ENCODE data around the gene C1GALT1C1L. TPM values are rescaled to one million over a fixed set of nuclear protein-coding genes. Genes with fewer than 3 reads are reported as not detected.

C1GALT1C1L gene
- total and polyA plus RNA-seq, 2 donors from 2014 or later, result 1.9 to 3.5 TPM

DNA sequence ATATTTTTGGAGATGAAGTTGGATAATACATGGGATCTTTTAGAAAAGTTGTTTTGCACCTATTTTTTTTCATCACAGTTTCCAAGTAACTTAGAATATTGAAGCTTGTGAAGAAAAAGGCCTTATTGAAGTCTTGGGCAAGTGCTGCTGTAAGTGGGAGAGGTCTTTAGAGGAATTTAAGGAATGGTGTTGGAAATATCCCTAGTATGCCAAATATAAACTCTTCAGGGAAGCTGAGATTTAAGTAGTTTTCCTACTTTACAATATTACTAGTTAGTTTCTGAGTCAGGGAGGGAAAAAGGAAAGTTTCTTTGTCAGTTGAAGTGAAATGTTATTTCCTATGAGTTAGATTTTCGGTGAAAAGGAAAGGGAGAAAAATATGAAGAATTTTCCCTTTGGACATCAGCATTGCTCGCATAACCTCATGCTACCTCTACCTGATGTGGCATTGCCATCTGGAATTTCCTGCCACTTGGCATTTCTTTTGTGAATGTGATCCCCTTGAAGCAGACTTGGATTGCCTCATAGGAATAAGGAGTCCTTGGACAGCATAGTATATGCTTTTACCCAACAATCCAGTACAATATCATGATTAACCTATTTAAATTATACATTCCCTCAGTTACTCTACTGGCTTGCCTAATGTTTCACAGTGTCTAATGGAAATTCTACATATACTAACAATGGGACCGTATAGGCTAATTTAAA, 27.1 kb downstream of the C1GALT1C1L start:
- Histone ChIP-seq H3K9me3 (ENCODE audit: control insufficient read depth in 2 of 3, insufficient read depth in 1 of 3, low read length in 3 of 3) (no peaks in the 10 kb centered on the region), H3K36me3 (ENCODE audit: control insufficient read depth in 2 of 3, insufficient read depth in 3 of 3, low read length in 3 of 3) (no peaks in the 10 kb centered on the region), H3K4me3 (ENCODE audit: low read length in 3 of 3) (no peak overlapping the region), H3K4me1 (ENCODE audit: control insufficient read depth in 2 of 3, insufficient read depth in 2 of 3, low read depth in 1 of 3, low read length in 3 of 3) (no peaks in the 10 kb centered on the region), H3K9ac (ENCODE audit: low read length in 3 of 3) (no peak overlapping the region), H3K27me3 (ENCODE audit: control insufficient read depth, insufficient read depth, low read length) (no peaks in the 10 kb centered on the region), H3K27ac (ENCODE audit: low read depth in 2 of 2, low read length in 2 of 2) (no peak overlapping the region)
- FAIRE-seq, result no peak
- TF ChIP-seq CTCF (IDR thresholded peaks at IDR 0.05; ENCODE audit: borderline replicate concordance, extremely low read depth, insufficient read depth), result no peak
- intact Hi-C loops (cut with DNase I), result no loop called here
- peak in 2 of 5 donors; percentile 12 to 44 for DNase-seq

DNA sequence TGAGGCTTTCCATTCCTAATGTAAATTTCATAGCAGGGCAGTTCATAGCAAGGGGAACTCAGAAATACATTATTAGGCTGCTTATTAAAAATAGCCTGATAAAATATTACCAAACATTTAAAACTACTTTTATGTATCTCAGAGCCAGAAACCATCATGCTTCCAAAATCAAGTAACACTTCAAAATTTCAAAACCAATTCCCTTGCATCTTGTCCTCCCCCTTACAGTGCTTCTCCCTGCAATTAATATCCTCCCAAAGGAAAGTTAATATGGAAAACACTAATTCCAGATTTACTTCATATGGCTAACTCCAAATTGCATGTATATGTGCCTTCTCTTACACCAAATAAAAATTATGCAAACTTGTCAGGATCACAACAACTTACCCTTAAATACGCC, 32.5 kb downstream of the C1GALT1C1L start:
- FAIRE-seq, result no peak
- DNase-seq, result no peak
- Histone ChIP-seq H3K27ac (ENCODE audit: low read depth in 2 of 2, low read length in 2 of 2) (no peak overlapping the region), H3K36me3 (ENCODE audit: control insufficient read depth in 2 of 3, insufficient read depth in 3 of 3, low read length in 3 of 3) (no peaks in the 10 kb centered on the region), H3K9ac (ENCODE audit: low read length in 3 of 3) (no peak overlapping the region), H3K9me3 (ENCODE audit: control insufficient read depth in 2 of 3, insufficient read depth in 1 of 3, low read length in 3 of 3) (peaks cover 0 to 3% (median 0%) of the 10 kb centered on the region in 3 donors), H3K4me3 (ENCODE audit: low read length in 3 of 3) (no peak overlapping the region), H3K4me1 (ENCODE audit: control insufficient read depth in 2 of 3, insufficient read depth in 2 of 3, low read depth in 1 of 3, low read length in 3 of 3) (no peaks in the 10 kb centered on the region), H3K27me3 (ENCODE audit: control insufficient read depth, insufficient read depth, low read length) (no peaks in the 10 kb centered on the region)
- intact Hi-C loops (cut with DNase I), result no loop called here
- TF ChIP-seq CTCF (IDR thresholded peaks at IDR 0.05; ENCODE audit: borderline replicate concordance, extremely low read depth, insufficient read depth), result no peak

- H3K4me3 ChIP-seq (ENCODE audit: low read length in 3 of 3), result no peak overlapping the region
- FAIRE-seq (no peak), DNase-seq (no peak)
- intact Hi-C loops (cut with DNase I), result no loop called here
- no peak overlapping the region for H3K27ac ChIP-seq (ENCODE audit: low read depth in 2 of 2, low read length in 2 of 2)
- no peak overlapping the region for H3K9ac ChIP-seq (ENCODE audit: low read length in 3 of 3)
- no peaks in the 10 kb centered on the region for H3K27me3 ChIP-seq (ENCODE audit: control insufficient read depth, insufficient read depth, low read length)
- peaks cover 0 to 3% (median 0%) of the 10 kb centered on the region in 3 donors for H3K9me3 ChIP-seq (ENCODE audit: control insufficient read depth in 2 of 3, insufficient read depth in 1 of 3, low read length in 3 of 3)
- H3K4me1 ChIP-seq (ENCODE audit: control insufficient read depth in 2 of 3, insufficient read depth in 2 of 3, low read depth in 1 of 3, low read length in 3 of 3), result no peaks in the 10 kb centered on the region
- no peaks in the 10 kb centered on the region for H3K36me3 ChIP-seq (ENCODE audit: control insufficient read depth in 2 of 3, insufficient read depth in 3 of 3, low read length in 3 of 3)
- no peak for TF ChIP-seq CTCF (IDR thresholded peaks at IDR 0.05; ENCODE audit: borderline replicate concordance, extremely low read depth, insufficient read depth)
These were observed 33.9 kb downstream of the C1GALT1C1L start for GRCh38 chr2:43642363-43642762.
